NCI-H226 (cell line): ENCODE results near the gene PTPRB.
A peak's percentile ranks its signal among the peaks of the same experiment; 100 is the strongest.

Experiments used
- DNase-seq: peaks from one replicate; pipeline ENCODE4 v3.0.0-alpha.2; 2015

PTPRB gene

GRCh38 chr12:70590549-70591226 is 46.5 kb downstream of the PTPRB start:
- no peak for DNase-seq

DNA sequence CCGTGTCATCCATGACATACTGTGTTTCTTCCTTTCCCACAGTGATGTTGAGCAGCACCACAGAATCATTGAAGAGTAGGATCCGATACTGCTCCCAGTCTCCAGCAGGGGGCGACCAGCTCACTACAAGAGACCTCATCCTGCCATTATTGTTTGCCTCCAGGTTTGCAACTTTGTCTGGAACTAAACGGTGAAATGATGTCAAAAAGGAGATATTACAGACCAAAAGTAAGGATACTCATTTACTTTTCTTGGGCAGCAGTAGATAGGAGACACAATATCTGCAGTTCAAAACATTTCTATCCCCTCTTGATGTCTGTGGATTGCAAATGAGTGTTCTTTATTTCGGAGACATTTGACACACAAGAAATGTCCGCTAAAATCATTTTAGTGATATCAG is 47.2 kb downstream of the PTPRB start:
- DNase-seq: peak; percentile 44

- no peak for DNase-seq
Observed at GRCh38 chr12:70584332-70584731, 52.9 kb downstream of the PTPRB start.

DNA sequence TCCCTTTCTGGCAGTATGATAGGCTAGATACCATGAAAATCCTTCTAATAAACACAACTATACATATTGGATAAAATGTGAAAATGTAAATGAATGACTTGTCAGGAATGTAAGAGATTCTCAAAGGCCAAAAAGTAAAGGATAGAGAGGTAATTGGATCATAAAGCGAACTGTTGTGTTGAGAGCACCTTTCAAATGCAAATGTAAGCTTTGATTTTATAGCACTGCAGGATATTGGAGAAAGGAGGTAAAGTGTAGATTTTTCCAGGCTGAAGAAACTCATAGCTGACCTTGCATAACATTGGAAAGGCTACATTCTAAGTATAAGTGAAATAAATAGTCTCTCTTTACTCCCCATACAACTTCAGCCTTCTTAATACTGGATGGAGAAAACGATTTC is 54.0 kb downstream of the PTPRB start:
- DNase-seq: no peak

DNA sequence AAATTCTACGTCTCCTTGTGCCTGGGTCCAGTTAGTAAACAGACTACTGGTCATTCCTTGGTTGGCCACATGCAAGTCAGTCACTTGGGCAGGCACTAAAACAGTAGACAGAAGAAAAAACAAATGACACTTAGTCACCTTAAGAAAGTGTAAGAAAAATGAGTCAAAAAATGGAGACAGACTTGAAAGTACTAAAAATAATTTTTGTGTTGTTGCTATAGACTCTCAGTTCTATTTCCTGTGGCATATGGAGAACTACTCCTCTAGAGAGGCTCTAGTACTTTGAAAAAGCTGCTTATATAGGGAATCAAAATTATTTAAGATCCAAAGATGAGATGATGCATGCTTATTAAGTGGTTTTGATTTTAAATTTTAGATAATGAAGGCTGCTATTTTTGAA is 56.0 kb downstream of the PTPRB start:
- no peak for DNase-seq

- DNase-seq: no peak
Observed at GRCh38 chr12:70577283-70577634, 60.0 kb downstream of the PTPRB start.

DNA sequence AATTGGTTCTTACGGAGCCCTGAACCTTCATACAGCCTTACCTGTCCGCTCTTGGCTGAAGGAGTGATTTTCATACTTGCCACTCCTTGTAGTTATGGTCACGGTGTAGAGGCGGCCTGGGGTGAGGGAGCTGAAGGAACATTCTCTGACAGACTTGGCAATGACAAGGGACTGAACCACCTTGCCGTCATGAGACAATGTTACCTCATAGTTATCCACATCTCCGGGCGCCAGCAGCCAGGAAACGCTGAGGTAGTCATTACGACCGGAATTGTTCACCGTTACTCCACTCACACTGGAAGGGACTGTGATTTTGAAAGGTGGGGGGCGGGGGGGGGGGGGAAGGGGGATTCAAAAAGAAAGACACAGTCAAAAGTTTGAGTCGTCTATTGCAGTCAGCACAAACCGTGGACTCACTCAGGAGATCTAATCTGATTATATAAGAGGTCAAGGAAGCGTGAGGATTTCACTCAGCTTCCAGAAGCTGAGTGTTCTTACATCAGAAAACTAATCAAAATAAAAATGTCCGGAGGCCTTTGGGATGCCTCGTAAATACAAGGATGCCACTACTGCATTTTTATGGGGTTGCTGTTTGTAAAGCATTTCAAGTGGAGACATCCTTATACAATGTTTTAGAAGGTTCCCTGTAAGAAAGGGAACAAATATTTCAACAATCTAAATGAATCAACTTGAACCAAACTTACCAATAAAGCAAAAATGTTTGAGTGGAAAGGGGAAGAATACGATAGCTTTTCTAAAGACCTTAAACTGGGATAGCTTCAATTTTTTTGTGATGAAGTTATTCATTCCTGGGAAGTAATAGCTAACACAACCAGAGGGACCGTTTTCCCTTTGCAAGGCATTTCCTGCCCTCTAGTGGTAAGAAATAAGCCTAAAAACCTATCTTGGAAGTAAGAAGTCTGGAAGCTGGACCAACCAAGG is 60.6 kb downstream of the PTPRB start:
- peak; percentile 67 for DNase-seq

GRCh38 chr12:70571705-70572268 is 65.4 kb downstream of the PTPRB start:
- DNase-seq: no peak

DNA sequence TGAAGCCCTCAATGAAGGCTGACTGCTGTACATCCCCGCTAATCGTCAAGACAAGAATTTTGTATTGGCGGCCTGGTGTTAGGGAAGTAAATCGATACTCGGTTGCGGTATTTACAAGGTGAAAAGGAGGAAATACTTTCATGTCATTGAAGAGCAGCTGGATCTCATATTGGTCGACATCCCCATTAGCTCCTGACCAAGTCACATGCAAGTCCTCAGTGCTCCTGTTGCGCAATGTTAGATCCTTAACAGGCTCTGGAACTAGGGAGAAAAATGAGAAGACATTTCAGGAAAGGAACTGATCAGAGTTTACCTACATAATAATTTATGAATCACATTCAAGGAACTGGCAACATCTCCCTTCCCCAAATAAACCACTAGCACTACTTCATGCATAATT is 66.2 kb downstream of the PTPRB start:
- DNase-seq: no peak

- no peak for DNase-seq
Observed at GRCh38 chr12:70561550-70561949, 75.7 kb downstream of the PTPRB start.

- no peak for DNase-seq
Observed at GRCh38 chr12:70560671-70561070, 76.6 kb downstream of the PTPRB start.

- no peak for DNase-seq
Observed at GRCh38 chr12:70559390-70559789, 77.8 kb downstream of the PTPRB start.

- DNase-seq: no peak
Observed at GRCh38 chr12:70557583-70558191, 79.5 kb downstream of the PTPRB start.

GRCh38 chr12:70556179-70556869 is 80.9 kb downstream of the PTPRB start:
- DNase-seq: no peak

DNA sequence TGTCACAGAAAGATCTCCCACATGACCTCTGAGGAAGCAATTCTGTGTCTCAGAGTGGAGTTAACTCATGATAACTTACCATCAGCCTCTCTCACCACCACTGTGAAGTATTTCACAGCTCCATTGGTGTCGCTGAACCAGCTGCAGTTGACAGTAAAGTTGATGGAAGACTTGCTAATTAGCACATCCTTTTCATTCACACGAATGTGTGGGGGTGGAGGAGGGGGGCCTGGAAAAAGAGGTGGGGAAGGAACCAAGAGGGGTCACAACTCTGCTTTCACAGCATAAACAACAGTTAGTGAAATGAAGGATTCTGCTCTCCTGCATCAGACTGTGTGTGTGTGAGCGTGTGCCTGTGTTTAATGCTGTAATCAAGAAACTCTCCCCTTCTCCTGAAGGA is 82.1 kb downstream of the PTPRB start:
- no peak for DNase-seq

DNA sequence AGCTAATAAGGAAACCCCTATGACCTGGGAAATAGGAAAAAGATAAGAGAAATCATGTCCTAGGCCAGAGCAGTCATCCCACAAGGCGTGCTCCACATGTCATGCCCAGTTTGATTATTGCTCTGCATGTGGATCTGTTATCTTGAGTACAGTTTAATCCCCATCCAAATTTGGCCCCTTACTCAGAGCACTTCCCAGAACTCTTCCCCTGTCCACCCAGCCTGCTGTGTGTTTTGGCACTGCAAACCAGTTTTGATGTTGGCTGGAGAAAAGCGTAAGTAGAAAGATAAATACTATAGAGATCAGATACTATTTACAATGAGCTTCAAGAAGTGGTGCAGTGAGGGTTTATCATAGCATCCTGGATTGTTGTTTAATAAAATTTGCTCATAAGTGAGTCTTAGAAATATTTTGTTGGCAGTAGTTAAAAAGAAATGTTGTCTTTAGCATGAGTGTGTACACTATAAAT is 83.8 kb downstream of the PTPRB start:
- DNase-seq: no peak

DNA sequence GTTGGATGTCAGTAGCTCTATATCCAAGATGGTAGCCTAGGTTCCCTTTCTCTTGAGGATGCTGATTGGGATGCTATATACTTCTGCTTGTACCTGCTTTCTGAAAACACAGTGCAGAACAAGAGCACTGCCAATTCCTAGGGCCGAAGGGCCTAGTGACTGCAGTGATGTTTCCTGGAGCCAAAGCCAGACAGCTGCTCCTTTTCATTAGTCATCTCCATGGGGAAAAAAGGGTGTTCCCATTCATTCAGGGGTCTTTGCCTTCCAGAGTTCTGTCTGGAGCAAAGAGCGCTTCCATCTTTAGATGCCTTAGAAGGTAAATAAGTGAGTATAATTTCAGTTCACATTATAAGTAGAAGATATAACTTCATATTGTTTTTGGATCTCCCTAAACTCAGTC is 85.5 kb downstream of the PTPRB start:
- no peak for DNase-seq

GRCh38 chr12:70550180-70550577 is 87.0 kb downstream of the PTPRB start:
- no peak for DNase-seq

- no peak for DNase-seq
Observed at GRCh38 chr12:70549340-70550179, 87.7 kb downstream of the PTPRB start.

DNA sequence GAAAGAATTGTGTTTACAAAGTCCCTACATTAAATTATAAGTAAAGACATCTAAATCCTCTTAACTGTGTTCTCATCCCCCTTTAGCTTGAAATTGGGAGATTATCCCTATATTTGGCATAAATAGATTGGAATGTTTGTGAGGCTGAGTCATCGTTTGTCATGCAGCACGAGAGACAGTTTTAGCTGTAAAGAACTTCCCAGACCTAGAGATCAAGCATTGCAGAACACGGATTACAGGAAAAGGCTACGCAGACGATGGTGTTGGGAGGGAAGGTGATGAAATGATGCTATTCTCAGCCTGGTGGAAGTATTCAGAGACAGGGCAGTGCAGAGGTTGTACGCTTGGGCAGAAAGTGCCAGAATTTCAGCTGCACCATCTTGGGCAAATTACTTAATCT is 93.8 kb downstream of the PTPRB start:
- peak; percentile 96 for DNase-seq

DNA sequence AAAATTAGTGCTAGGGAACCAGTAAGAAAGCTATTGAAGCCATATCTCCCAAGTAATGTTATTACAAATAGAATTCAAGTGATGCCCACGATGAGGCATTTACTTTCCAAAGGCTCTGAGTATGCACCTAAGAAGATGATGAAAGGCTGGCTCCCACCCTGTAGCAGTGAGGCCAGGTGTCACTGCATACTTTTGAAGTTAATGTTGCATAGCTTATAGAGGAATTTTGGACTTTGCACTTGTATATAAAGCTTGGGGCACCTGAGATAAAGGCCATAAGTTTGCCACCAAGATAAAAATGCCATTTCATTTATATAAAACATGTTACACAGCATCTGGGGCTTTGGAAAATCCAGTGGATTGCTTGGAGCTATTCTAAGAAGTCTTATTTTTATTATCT is 96.2 kb downstream of the PTPRB start:
- no peak for DNase-seq

GRCh38 chr12:70536650-70537049 is 100.6 kb downstream of the PTPRB start:
- no peak for DNase-seq
